Mucosa of rectum (tissue), 2 donors: ENCODE data around the gene PES1.
"Not testable (repeated sequence)": the region's sequence is repeated elsewhere in the genome, so short reads cannot be mapped to it uniquely, and the experiment has no call there.

Experiments
- H3K27ac ChIP-seq, 2 donors: one replicate each; pipeline ENCODE4 v1.7.0; 2013; ENCODE audit warnings: inconsistent platforms in 2 of 2, low read depth in 2 of 2, low read length in 2 of 2
- H3K27me3 ChIP-seq, 2 donors: one replicate each; pipeline ENCODE4 v1.7.0; 2013; ENCODE audit warnings: low read length in 2 of 2; ENCODE audit not compliant: control insufficient read depth in 2 of 2, insufficient read depth in 2 of 2
- H3K36me3 ChIP-seq, 2 donors: one replicate each; pipeline ENCODE4 v1.7.0; 2013; ENCODE audit warnings: low read length in 2 of 2; ENCODE audit not compliant: control insufficient read depth in 2 of 2, insufficient read depth in 2 of 2
- H3K4me1 ChIP-seq, 2 donors: one replicate each; pipeline ENCODE4 v1.7.0; 2013; ENCODE audit warnings: low read length in 2 of 2, mild to moderate bottlenecking in 1 of 2; ENCODE audit not compliant: control insufficient read depth in 2 of 2, insufficient read depth in 2 of 2
- H3K4me3 ChIP-seq, 2 donors: one replicate each; pipeline ENCODE4 v1.7.0; 2013; ENCODE audit warnings: low read length in 2 of 2
- H3K9ac ChIP-seq, 2 donors: one replicate each; pipeline ENCODE4 v1.7.0; 2013; ENCODE audit warnings: low read length in 2 of 2, low read depth in 1 of 2, mild to moderate bottlenecking in 1 of 2
- H3K9me3 ChIP-seq, 2 donors: one replicate each; pipeline ENCODE4 v1.7.0; 2013; ENCODE audit warnings: low read length in 2 of 2; ENCODE audit not compliant: control insufficient read depth in 2 of 2
- donor health status: healthy.
- donor health status: Normal muscosa, but diverticular disease.

PES1 gene

GRCh38 chr22:30591588-30592359, at the start of gene PES1:
Gene PES1 (minus strand): TSS chr22:30591910. CDS start chr22:30591833, 77 bp downstream.
- Histone ChIP-seq H3K27ac (peak within 1 kb of the TSS; percentile 76 to 80), H3K4me3 (peak within 1 kb of the TSS; percentile 92 to 100)

DNA sequence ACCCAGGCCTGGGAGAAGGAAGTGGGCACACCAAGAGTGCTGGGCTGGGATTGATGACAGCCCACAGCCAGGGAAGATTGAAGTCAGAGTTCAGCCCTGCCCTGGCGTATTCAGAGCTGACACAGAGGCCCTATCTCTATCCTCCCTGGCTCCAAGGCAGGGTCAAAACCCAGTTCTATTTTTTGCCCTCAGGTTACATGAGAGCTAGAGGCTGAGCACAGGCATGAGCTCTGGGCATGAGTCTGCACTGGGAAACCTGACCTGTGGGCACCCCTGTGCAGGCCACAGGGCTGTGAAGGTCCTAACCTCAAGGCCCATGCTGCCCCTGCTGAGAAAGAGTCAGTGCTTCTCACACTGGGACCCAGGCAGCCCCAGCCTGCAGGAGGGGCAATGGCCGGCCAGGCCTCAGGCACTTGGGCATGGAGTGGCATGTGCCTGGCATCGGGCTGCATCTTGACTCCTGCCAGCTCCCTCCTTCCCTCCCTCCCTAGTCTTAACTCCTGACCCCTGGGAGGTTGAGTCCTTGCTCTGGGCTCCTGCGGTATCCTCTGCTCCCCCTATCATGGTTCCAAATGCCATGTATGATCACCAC, 49.2 kb upstream of the PES1 start:
- Histone ChIP-seq H3K9me3 (no peaks in the 10 kb centered on the region), H3K4me1 (peaks cover 16 to 18% of the 10 kb centered on the region in 2 donors), H3K27ac (no peak overlapping the region), H3K27me3 (no peaks in the 10 kb centered on the region), H3K9ac (no peak overlapping the region), H3K4me3 (no peak overlapping the region), H3K36me3 (no peaks in the 10 kb centered on the region)

More at GRCh38 chr22:30591588-30592359, at the start of gene PES1:
- peaks cover 10 to 16% of the 10 kb centered on the region in 2 donors for H3K4me1 ChIP-seq
- peaks cover 23 to 25% of the 10 kb centered on the region in 2 donors for H3K36me3 ChIP-seq
- no peaks in the 10 kb centered on the region for H3K9me3 ChIP-seq
- H3K9ac ChIP-seq: peak within 1 kb of the TSS; percentile 77 to 92
- H3K27me3 ChIP-seq: peaks cover 0 to 4% of the 10 kb centered on the region in 2 donors

DNA sequence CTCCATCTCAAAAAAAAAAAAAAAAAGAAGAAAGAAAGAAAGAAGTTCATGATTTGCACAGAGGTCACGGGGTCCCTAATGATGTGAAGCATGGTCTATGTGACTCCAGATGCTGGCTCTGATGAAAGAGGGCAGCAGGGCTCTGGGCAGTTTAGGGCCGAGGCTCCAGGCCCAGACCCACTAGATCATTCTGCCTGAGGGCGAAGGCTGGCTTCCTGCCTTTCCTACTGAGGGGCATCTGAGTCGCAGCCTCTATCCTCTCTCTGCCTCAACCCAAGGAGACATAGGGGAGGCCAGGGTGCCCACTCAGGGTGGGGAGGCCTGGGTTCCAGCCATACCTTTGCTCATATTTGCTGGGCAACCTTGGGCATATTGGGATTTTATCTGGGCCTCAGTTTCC, 48.7 kb upstream of the PES1 start:
- Histone ChIP-seq H3K4me3 (no peak overlapping the region), H3K27me3 (no peaks in the 10 kb centered on the region), H3K36me3 (no peaks in the 10 kb centered on the region), H3K9me3 (no peaks in the 10 kb centered on the region), H3K27ac (no peak overlapping the region), H3K4me1 (peaks cover 19 to 20% of the 10 kb centered on the region in 2 donors), H3K9ac (no peak overlapping the region)

DNA sequence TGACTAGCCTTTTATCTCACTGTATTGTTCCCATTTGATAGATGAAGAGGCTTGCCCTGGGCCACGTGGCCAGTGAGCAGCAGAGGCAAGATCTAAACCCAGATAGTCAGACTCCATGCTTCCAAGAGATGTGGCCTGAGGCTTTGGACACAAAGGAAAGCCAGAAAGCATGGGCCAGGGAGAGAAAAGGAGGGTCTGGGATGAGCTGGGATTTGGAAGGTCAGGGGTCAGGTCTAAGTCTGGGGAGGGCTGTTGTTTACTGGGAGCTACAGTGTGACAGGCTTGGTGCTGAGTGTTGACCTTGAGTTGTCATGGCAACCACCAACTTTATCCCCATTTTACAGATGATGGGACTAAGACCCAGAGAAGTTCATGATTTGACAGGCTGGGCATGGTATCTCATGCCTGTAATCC, 46.0 kb upstream of the PES1 start:
- Histone ChIP-seq H3K4me1 (peaks cover 28 to 30% of the 10 kb centered on the region in 2 donors), H3K27me3 (no peaks in the 10 kb centered on the region), H3K36me3 (no peaks in the 10 kb centered on the region), H3K9me3 (no peaks in the 10 kb centered on the region), H3K4me3 (peak overlapping the region in 1 of 2 donors; percentile 79), H3K9ac (no peak overlapping the region), H3K27ac (no peak overlapping the region)

GRCh38 chr22:30636226-30637077, 44.7 kb upstream of the PES1 start:
- peaks cover 28 to 30% of the 10 kb centered on the region in 2 donors for H3K4me1 ChIP-seq
- H3K27me3 ChIP-seq: no peaks in the 10 kb centered on the region
- H3K9ac ChIP-seq: peak overlapping the region; percentile 85 to 89
- peak overlapping the region; percentile 61 to 80 for H3K27ac ChIP-seq
- H3K9me3 ChIP-seq: no peaks in the 10 kb centered on the region
- H3K36me3 ChIP-seq: no peaks in the 10 kb centered on the region
- H3K4me3 ChIP-seq: peak overlapping the region; percentile 76 to 79

DNA sequence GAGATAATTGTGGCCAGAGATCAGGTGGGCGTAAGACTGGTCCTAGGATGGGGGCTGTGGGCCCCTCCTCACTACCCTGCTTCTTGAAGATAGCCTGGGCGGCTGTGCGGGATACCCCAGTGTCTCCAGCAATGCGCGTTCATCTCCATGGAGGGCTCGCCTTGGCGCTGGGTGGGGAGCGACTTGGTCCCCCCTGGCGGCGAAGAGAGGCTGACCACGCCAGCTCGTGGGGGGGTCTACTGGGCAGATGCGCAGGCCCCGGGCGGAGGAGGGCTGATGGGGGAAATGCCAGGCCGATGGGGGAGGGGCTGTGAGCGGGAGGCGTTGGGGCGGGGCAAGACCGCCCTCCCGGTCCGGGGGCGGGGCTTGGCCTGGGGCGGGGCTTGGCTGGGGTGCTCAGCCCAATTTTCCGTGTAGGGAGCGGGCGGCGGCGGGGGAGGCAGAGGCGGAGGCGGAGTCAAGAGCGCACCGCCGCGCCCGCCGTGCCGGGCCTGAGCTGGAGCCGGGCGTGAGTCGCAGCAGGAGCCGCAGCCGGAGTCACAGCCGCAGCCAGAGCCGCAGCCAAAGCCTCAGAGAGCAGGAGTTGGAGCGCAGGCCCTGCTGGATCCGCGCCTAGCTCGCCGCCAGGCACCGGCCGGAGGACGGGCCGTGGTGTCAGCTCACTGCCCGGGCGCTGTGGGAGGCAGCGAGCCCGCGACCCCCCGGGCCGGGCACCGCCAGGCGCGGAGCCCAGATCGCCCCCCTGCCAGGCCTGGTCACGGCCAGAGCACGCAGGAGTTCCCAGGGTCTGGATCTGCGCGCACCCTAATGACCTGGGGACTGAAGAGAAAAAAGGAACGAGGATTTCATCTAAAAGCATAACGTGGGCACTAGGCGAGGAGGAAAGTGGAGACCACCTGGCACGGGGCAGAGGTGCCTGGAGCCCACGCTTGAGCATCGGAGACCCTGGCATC, 43.8 kb upstream of the PES1 start, which contains the start of gene SLC35E4:
Gene SLC35E4 (plus strand): TSS at position 509 of the 953 bp plus-strand sequence. CDS start 670 bp downstream, outside the sequence.
- Histone ChIP-seq H3K27ac (peak within 1 kb of the TSS; percentile 61 to 83), H3K27me3 (no peaks in the 10 kb centered on the region), H3K9ac (peak within 1 kb of the TSS; percentile 85 to 89), H3K4me3 (peak within 1 kb of the TSS; percentile 76 to 79), H3K36me3 (no peaks in the 10 kb centered on the region), H3K9me3 (no peaks in the 10 kb centered on the region), H3K4me1 (peaks cover 26 to 30% of the 10 kb centered on the region in 2 donors)

DNA sequence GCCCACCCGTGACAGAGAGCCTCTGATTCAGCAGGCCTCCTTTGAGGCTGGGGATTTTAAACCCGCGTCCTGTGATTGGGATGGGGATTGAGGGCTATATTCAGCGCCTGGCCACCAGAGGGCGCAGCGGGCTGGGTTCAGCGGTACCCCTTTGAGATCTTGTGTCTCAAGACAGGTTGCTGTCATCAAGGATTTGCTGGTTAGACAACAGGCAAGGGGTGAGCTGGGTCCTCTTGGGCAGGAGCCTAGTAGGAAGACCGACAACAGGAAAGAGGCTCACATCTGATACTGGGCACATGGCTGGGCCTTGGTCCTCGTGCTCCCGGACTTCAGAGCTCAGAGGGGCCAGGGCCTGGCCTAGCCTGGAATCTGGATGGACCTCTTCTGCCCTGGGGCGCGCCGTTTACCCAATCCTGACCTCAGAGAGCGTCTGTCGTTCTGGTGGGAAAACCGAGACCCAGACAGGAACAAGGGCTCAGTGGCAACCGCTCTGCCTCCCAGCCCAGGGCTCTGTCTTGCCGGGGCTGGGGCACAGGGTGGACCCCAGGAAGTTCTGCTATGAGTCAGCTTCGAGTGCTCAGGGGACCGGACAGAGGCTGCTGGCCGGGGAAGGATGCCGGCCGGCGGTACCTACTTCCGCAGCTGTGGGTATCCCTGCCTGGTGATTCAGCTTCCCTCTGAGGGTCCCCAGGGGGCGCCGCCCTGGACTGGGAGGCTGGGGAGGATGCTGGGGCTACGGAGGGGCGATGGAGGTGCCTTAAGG, 42.9 kb upstream of the PES1 start:
- Histone ChIP-seq H3K4me1 (peaks cover 26 to 30% of the 10 kb centered on the region in 2 donors), H3K9ac (peak overlapping the region; percentile 49 to 85)

GRCh38 chr22:30631469-30631868, 39.8 kb upstream of the PES1 start:
- not testable (repeated sequence) for H3K4me3 ChIP-seq, H3K27me3 ChIP-seq, H3K9me3 ChIP-seq, H3K9ac ChIP-seq, H3K27ac ChIP-seq, H3K36me3 ChIP-seq
- H3K4me1 ChIP-seq: peaks cover 15 to 18% of the 10 kb centered on the region in 2 donors

More for the DNA sequence above, 42.9 kb upstream of the PES1 start:
- no peaks in the 10 kb centered on the region for H3K27me3 ChIP-seq
- peak overlapping the region; percentile 59 to 83 for H3K27ac ChIP-seq
- peak overlapping the region; percentile 47 to 66 for H3K4me3 ChIP-seq
- no peaks in the 10 kb centered on the region for H3K9me3 ChIP-seq
- H3K36me3 ChIP-seq: no peaks in the 10 kb centered on the region
